HG03439 (cell line): ENCODE measurements around the gene FAM131C.

ENCODE experiments used
- ATAC-seq: cut with Tn5 transposase; IDR thresholded peaks from one replicate; pipeline ENCODE4 v1.9.1; 2021; ENCODE audit warnings: mild to moderate bottlenecking, moderate library complexity; ENCODE audit not compliant: unreplicated experiment

FAM131C gene

DNA sequence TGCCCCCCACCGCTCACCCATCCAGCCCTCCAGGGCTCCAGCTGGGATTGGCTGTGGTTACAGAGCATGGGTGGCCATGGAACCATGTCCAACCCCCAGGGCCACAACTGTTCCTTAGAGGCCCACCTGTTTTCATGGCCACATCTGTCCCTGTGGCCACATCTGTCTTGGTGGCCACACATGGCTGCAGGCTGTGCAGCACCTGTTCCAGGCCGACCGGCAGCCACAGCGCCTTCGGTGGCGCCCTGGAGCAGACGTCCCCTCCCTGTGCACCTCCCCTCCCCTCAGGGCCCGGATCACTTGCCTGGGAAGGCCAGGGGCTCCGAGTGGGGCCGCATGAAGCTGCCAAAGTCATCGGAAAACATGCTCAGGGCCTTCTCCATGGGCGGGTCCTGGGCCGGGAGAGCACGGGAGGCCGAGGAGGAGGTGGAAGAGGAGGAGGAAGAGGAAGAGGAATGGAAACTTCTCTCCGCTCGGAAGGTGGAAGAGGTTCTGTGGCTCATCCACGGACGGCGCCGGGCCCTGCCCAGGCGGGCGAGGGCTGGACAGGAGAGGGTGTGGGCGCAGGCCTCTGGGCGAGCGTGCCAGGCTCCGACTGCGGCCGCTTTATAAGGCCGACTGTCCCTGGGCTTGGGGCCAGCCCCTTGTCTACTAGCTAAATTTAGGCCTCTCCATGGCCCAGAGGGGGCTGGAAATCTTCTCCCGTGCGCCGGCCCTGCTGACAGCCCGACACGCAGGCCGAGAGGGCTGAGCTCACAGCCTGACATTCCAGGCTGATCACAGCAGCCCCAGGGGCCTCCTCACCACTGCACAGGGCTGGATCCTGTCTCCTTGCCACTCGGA, 55.8 kb downstream of the FAM131C start, which contains the start of gene HSPB7:
HSPB7 (minus strand) TSS at position 583 of the 843 bp plus-strand sequence; CDS start at position 503, 80 bp downstream.
- no peak for ATAC-seq

DNA sequence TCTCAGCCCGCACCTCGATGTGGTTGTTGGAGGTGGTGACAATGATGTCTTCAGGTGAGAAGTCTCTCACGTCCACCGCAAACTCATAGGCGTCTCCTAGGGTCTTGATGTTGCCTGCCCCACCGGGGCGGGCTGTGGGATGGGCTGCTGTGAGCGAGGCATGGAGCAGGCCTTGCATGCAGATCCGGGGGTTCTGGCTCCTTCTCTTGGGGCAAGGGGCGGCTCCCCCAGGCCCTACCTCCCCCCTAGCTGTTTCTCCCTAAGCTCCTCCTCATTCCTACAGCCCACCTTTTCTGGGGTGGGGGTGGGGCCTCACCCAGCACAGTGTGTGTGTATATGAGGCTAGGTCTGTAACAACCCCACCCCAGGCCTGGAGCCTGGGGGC, 56.4 kb downstream of the FAM131C start:
- no peak for ATAC-seq

DNA sequence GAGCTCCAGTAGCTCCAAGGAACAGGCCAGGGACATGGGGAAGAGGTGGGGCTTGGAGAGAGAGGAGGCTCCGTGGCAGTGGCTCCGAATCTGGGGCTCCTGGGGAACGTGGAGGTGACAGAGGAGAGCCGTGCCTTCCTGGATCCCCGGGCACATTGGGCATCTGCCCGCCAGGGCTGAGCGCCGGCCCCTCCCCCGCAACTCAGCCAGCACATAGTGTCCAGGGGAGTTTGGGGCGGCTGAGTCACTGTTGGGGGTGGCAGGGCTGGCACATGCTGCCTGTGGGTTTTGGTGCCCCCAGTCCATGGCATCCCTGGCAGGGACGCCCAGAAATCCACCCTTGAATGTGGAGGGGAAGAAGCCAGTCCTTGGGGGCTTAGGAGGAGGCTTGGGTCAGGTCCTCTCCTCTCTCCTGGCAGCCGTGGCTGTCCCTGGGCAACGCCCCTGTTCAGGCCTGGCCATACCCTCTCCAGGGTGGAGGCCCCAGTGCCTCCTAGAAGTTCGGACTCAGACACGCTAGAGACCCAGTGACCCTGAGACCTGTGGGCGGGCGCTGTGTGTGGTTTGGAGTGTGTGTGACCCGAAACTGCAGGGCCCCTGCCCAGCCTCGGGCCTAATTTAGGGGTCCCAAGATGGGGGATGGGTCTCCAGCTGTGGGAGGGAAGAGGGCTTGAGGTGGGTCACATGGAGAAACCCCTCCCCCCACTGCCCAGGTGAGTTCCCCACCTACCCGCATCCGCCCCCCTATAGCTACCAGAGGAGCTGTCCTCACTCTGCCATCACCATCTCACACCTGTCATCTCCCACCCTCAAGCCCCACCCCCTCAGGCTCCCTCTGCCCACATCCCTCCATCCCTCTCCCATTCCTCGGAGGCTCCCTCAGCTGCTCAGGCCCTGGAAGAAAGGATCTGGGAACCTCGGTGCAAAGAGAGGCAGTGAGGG, 57.2 kb downstream of the FAM131C start:
- ATAC-seq = no peak

DNA sequence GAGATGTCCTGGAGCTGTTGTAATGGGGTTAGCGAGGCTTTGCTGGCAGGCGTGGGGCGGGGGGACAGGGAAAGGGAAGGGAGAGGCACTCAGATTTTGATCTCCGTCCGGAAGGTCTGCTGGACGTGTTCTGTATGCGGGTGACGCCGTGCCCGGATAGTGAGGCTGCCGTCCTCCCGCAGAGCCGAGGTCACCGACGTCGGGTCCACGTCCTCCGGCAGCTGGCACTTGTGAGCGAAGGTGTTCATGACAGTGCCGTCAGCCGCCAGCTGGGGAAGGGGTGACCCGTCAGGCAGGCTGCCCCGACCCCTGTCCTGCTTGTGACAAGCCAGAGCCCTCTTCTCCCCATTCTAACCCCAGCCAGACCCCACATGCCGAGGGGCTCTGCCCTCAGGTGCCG, 58.0 kb downstream of the FAM131C start:
- ATAC-seq = no peak

DNA sequence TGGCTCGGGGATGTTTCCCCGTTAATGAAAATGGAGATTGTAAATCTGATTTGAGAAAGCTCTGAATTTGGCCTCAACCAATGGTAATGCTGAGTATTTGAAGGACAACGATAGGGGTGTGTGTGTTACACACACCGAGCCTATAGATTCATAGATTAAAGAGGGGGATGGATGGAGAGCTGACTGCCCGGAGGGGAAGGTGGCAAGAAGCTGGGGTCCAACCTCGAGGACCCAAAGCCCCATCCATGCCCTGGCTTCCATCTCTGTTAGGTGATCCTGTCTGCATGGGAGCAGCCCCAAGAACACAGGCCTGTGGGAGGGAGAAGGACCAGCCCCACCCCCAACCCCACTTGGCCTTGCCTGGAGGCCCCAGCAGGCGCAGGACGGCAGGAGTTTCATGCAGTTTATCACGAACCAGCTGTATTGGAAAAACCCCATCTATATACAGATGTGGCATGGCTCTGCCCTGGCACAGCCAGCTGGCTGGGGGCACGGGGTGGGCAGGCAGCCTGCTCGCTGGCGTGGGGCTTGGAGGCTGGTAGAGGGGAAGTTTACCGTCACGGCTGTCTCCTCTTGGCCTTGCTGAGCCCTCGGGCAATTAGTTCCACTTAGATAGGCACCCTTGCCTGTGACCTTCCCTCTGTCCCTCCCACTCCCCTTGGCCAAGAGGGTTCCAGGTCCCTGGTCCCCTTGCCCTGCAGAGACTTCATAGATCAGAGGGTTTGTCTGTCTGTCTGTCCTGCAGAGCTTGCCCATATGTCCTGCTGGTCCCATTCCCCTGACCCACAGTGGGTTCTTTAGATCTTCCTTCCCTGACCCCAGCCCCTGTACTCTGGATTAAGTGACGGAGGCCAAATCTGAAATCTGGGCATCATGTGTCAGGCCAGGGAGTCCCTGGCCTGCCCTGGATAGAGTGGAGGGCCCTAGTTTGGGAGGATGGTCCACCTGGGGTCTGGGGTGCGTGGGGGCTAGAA, 58.7 kb downstream of the FAM131C start:
- ATAC-seq = no peak

DNA sequence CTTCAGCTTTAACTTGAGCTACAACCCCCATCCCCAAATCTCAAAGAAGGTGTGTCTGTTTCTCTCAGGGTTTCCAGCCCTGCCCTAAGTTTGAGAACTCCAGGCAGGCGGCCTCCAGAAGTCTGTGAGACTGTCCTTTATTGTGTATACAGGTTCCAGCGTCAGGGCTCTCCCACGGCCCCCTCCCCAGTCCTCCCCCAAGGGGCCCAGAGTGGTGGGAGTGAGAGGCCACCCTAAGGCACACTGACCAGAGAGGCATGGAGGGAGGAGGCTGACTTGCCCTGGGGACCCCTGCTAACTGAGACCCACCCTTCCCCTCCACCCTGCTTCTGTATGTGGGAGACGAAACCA, 59.6 kb downstream of the FAM131C start:
- ATAC-seq = no peak

DNA sequence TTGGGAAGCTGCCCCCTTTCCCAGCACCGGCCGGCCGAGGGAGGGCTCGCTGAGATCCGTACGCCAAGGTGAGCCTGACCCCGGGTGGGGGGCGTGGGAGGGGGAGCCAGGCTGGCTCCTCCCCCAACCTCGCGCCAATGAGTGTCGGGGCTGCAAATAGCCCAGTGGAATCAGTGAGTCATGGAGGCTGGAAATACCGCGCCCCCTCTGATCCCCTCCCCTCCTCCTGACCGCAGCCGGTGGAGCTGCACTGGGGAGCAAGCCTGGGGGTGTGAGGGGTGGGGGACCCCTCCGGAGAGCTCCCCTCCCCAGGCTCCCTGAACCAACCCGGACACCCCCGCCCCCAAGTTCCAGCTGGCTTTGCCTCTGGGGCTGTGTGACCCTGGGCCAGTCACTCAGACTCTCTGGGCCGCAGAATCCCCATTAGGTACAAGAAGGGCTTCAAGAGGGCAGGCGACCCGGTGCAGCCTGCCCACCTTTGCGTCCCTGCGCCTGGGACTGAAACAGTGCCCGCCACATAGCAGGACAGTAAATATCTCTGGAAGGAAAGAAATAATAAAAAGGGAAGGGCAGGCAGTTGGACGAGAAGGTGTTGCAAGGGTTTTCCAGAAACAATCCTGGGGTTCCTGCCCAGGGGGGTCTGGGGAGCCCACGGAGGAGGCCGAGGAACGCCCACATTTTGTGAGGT, 60.1 kb downstream of the FAM131C start:
- ATAC-seq = no peak

DNA sequence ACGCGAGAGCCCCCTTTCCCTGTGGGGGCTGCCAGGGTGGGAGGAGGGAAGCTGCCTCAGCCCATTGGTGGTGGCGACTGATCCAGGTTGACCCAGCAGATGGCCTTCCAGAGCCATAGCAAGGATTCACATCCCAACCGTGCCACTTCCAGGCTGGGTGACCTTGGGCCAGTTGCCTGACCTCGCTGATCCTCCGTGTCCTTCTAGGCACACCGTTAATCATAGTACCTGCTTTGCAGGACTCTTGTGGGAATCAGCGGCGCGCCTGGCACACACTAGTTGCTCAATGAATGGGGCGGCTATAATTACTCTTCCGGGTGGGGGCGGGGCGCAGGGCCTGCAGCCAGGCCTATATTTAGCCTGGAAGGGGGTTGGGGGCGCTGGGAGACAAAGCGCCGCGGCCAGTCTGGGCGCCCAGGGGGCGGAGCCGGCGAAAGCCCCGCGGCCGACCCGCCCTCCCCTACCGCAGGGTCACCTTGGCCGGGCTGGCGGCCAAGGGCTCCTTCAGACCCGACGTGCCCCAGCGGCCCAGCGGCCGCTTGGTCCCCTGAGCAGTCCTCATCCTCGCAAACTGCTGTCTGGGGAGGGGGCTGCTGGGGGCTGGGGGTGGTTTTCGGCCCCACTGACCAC, 60.7 kb downstream of the FAM131C start:
- no peak for ATAC-seq

DNA sequence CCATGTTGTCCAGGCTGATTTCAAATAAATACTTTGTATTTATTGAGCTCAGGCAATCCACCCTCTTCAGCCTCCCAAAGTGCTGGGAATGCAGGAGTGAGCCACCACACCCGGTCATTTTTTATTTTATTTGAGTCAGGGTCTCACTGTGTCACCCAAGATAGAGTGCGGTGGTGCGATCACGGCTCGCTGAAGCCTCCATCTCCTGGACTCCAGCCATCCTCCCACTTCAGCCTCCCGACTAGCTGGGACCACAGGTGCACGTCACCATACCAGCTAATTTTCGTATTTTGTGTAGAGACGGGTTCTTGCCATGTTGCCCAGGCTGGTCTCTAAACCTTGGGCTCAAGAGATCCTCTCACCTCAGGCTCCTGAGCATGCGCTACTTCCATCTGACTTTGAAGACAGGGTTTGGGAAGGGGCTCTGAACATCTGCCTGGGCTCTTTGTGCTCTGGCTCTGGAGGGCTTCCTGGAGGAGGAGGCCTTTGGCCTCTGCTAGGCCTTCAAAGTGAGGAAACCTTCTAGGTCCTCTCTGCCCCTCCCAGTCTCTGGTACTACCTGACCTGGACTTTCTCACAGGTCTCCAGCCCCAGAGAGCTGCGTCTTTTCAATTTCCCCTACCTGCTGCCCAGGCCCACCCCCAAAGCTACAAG, 61.4 kb downstream of the FAM131C start:
- ATAC-seq = no peak

DNA sequence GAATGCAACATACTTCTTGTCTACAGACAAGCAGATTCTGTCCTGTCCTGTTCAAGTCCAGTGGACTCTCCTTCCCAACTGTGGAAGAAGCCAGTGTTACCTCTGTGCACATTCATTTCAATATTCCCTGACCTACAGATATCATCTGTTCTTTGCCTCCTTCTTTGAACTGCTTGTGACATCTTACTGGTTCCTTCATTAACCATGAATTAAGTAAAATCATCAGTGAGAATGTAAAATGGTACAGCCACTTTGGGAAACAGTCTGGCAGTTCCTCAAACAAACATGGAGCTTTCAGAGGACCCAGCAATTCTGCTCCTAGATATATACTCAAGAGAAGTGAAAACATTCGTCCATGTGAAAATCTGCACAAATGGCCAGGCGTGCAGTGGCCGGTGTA, 62.6 kb downstream of the FAM131C start:
- ATAC-seq = no peak

DNA sequence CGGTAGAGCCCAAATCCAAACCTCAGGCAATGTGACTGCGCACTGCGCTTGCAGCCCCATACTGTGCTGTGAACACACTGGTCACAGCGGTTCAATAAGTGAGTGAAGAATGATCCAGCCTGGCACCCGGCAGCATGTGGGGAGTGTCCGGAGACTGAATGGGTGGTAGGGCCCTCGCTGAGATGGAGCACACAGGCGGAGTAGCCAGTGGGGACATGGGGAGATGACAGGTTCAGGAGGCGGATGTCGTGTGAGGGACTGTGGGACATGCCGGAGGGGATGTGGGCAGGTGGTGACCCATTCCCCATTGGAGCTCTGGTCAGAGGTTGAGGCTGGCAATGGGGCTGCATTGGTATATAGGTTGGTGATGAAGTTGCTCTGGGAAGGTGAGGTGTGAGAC, 63.8 kb downstream of the FAM131C start:
- no peak for ATAC-seq

DNA sequence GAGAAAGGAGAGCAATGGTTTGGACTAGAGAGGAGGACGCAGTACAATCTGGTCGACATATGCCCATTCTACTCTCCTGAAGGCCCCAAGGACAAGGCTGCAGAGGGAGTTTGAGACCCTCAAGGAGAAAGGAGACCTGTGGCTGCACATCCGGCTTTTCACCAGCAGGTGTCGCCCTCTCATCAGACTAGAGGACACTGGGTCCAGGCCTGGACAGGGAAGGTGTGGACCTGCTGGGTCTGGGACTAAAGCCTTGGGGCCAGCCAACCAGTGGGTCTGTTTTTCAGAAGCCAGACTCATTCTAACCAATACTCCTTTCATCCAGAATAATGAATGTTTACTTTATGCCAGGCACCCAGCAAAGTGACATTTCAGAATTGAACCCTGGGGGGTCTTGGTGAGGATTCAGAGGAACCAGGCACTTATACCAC, 64.4 kb downstream of the FAM131C start:
- no peak for ATAC-seq
